ENCODE measurements around the gene FAM171A2. TPM values are rescaled to one million over a fixed set of nuclear protein-coding genes. Genes with fewer than 3 reads are reported as not detected.
"Not testable (repeated sequence)": the region's sequence is repeated elsewhere in the genome, so short reads cannot be mapped to it uniquely, and the experiment has no call there.

Gene FAM171A2
- total RNA-seq, 1 donor: 4.3 TPM

DNA sequence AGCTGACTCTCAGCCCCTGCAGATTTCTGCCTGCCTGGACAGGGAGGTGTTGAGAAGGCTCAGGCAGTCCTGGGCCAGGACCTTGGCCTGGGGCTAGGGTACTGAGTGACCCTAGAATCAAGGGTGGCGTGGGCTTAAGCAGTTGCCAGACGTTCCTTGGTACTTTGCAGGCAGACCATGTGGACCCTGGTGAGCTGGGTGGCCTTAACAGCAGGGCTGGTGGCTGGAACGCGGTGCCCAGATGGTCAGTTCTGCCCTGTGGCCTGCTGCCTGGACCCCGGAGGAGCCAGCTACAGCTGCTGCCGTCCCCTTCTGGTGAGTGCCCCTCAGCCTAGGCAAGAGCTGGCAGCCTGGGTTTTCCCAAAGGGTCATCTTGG lies 14.7 kb downstream of the FAM171A2 start:
- peaks cover 15% of the 10 kb centered on the region for H3K4me1 ChIP-seq (ENCODE audit: insufficient read depth, low read length)
- no peak overlapping the region for H3K4me2 ChIP-seq (ENCODE audit: insufficient read depth, low read length)
- TF ChIP-seq, protein P1, sequence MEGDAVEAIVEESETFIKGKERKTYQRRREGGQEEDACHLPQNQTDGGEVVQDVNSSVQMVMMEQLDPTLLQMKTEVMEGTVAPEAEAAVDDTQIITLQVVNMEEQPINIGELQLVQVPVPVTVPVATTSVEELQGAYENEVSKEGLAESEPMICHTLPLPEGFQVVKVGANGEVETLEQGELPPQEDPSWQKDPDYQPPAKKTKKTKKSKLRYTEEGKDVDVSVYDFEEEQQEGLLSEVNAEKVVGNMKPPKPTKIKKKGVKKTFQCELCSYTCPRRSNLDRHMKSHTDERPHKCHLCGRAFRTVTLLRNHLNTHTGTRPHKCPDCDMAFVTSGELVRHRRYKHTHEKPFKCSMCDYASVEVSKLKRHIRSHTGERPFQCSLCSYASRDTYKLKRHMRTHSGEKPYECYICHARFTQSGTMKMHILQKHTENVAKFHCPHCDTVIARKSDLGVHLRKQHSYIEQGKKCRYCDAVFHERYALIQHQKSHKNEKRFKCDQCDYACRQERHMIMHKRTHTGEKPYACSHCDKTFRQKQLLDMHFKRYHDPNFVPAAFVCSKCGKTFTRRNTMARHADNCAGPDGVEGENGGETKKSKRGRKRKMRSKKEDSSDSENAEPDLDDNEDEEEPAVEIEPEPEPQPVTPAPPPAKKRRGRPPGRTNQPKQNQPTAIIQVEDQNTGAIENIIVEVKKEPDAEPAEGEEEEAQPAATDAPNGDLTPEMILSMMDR (IDR thresholded peaks at IDR 0.05; ENCODE audit: extremely low read depth, low read depth, low read length): no peak
- peaks cover 28% of the 10 kb centered on the region for H3K79me2 ChIP-seq (ENCODE audit: insufficient read depth, low read length)
- no peaks in the 10 kb centered on the region for H3K27me3 ChIP-seq (ENCODE audit: insufficient read depth, low read length)
- peaks cover 12% of the 10 kb centered on the region for H4K20me1 ChIP-seq (ENCODE audit: insufficient read depth, low read length)
- H3K27ac ChIP-seq (ENCODE audit: low read depth, low read length): no peak overlapping the region
- no peak for DNase-seq (ENCODE audit: insufficient read length, low spot score, missing footprints)
- no peaks in the 10 kb centered on the region for H3K9me3 ChIP-seq (ENCODE audit: low read depth, low read length)
- H3K4me3 ChIP-seq (ENCODE audit: insufficient read depth, low read length): no peak overlapping the region
- H2AFZ ChIP-seq (ENCODE audit: low read length): no peak overlapping the region
- peaks cover 11% of the 10 kb centered on the region for H3K36me3 ChIP-seq (ENCODE audit: insufficient read depth, low read length)

GRCh38 chr17:44348234-44348987 lies 15.2 kb downstream of the FAM171A2 start:
- Histone ChIP-seq H3K36me3 (ENCODE audit: insufficient read depth, low read length) (peaks cover 11% of the 10 kb centered on the region), H3K27ac (ENCODE audit: low read depth, low read length) (no peak overlapping the region), H3K79me2 (ENCODE audit: insufficient read depth, low read length) (peaks cover 28% of the 10 kb centered on the region), H3K4me1 (ENCODE audit: insufficient read depth, low read length) (peaks cover 15% of the 10 kb centered on the region), H3K9me3 (ENCODE audit: low read depth, low read length) (no peaks in the 10 kb centered on the region), H3K4me3 (ENCODE audit: insufficient read depth, low read length) (no peak overlapping the region), H2AFZ (ENCODE audit: low read length) (no peak overlapping the region), H3K4me2 (ENCODE audit: insufficient read depth, low read length) (no peak overlapping the region), H4K20me1 (ENCODE audit: insufficient read depth, low read length) (peaks cover 12% of the 10 kb centered on the region), H3K27me3 (ENCODE audit: insufficient read depth, low read length) (no peaks in the 10 kb centered on the region)
- DNase-seq (ENCODE audit: insufficient read length, low spot score, missing footprints): peak; percentile 99
- TF ChIP-seq, protein P1 (IDR thresholded peaks at IDR 0.05; ENCODE audit: extremely low read depth, low read depth, low read length): no peak

GRCh38 chr17:44347206-44348055 lies 16.2 kb downstream of the FAM171A2 start:
- not testable (repeated sequence) for H2AFZ ChIP-seq (ENCODE audit: low read length); H3K4me2 ChIP-seq (ENCODE audit: insufficient read depth, low read length); H3K9me3 ChIP-seq (ENCODE audit: low read depth, low read length); H3K27me3 ChIP-seq (ENCODE audit: insufficient read depth, low read length); H3K36me3 ChIP-seq (ENCODE audit: insufficient read depth, low read length); H3K27ac ChIP-seq (ENCODE audit: low read depth, low read length); H3K4me3 ChIP-seq (ENCODE audit: insufficient read depth, low read length)
- Histone ChIP-seq H3K4me1 (ENCODE audit: insufficient read depth, low read length) (peaks cover 15% of the 10 kb centered on the region), H4K20me1 (ENCODE audit: insufficient read depth, low read length) (peaks cover 12% of the 10 kb centered on the region), H3K79me2 (ENCODE audit: insufficient read depth, low read length) (peaks cover 28% of the 10 kb centered on the region)
- DNase-seq (ENCODE audit: insufficient read length, low spot score, missing footprints): peak; percentile 54

GRCh38 chr17:44346064-44346844 lies 17.4 kb downstream of the FAM171A2 start:
- peak overlapping the region; percentile 90 for H3K4me3 ChIP-seq (ENCODE audit: insufficient read depth, low read length)
- H4K20me1 ChIP-seq (ENCODE audit: insufficient read depth, low read length): peaks cover 12% of the 10 kb centered on the region
- peak overlapping the region; percentile 35 for H2AFZ ChIP-seq (ENCODE audit: low read length)
- no peak overlapping the region for H3K27ac ChIP-seq (ENCODE audit: low read depth, low read length)
- TF ChIP-seq, protein P1 (IDR thresholded peaks at IDR 0.05; ENCODE audit: extremely low read depth, low read depth, low read length): no peak
- H3K27me3 ChIP-seq (ENCODE audit: insufficient read depth, low read length): no peaks in the 10 kb centered on the region
- H3K9me3 ChIP-seq (ENCODE audit: low read depth, low read length): no peaks in the 10 kb centered on the region
- peak overlapping the region; percentile 95 for H3K4me2 ChIP-seq (ENCODE audit: insufficient read depth, low read length)
- peaks cover 15% of the 10 kb centered on the region for H3K4me1 ChIP-seq (ENCODE audit: insufficient read depth, low read length)
- H3K36me3 ChIP-seq (ENCODE audit: insufficient read depth, low read length): peaks cover 4% of the 10 kb centered on the region
- peaks cover 28% of the 10 kb centered on the region for H3K79me2 ChIP-seq (ENCODE audit: insufficient read depth, low read length)
- DNase-seq (ENCODE audit: insufficient read length, low spot score, missing footprints): peak; percentile 62
